ENCODE data around the gene PLPPR1.
"Not testable (repeated sequence)": the region's sequence is repeated elsewhere in the genome, so short reads cannot be mapped to it uniquely, and the experiment has no call there.

PLPPR1 gene

DNA sequence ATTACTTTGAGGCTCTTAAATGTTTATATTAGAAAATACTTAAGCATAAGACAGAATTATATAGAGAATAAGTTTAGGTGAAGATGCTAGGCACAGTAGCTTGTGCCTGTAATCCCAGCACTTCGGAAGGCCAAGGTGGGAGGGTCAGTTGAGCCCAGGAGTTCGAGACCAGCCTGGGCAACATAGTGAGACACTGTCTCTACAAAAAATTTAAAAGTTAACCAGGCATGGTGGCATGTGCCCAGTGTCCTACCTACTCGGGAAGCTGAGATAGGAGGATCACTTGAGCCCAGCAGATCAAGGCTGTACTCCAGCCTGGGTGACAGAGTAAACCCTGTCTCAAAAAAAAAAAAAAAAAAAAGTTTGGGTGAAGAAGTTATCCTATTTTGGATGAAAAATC is 294.6 kb downstream of the PLPPR1 start:
- no peak overlapping the region for H3K27ac ChIP-seq
- TF ChIP-seq ZFX (IDR thresholded peaks at IDR 0.05; ENCODE audit: borderline replicate concordance), result no peak
- TF ChIP-seq, protein P1, sequence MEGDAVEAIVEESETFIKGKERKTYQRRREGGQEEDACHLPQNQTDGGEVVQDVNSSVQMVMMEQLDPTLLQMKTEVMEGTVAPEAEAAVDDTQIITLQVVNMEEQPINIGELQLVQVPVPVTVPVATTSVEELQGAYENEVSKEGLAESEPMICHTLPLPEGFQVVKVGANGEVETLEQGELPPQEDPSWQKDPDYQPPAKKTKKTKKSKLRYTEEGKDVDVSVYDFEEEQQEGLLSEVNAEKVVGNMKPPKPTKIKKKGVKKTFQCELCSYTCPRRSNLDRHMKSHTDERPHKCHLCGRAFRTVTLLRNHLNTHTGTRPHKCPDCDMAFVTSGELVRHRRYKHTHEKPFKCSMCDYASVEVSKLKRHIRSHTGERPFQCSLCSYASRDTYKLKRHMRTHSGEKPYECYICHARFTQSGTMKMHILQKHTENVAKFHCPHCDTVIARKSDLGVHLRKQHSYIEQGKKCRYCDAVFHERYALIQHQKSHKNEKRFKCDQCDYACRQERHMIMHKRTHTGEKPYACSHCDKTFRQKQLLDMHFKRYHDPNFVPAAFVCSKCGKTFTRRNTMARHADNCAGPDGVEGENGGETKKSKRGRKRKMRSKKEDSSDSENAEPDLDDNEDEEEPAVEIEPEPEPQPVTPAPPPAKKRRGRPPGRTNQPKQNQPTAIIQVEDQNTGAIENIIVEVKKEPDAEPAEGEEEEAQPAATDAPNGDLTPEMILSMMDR (IDR thresholded peaks at IDR 0.05), result no peak

DNA sequence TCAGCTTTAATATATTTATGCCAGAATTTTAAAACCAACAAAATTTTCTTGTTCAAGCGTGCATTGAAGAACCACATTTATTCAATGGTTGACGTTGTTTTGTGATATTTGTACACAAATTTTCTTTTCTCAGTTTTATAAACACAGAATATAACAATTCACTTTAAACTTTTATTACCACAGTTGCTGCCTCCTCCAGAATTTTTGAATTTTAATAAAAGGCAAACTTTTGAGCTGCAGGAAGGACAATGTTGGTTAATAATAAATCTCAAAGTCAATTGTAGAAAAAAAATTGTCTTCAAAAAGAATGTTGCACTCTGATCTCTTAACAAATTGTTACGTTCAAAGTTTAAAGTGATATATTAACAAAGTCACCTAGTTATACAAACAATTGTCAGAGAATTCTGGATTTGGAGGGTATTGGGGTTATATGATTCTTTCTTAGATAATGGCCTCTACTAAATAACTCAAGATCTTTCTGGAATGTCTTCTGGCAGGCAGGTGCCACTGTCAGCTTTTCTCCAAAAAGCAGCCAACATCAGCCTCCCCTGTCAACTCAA is 295.8 kb downstream of the PLPPR1 start:
- no peak overlapping the region for H3K27ac ChIP-seq
- TF ChIP-seq ZFX (IDR thresholded peaks at IDR 0.05; ENCODE audit: borderline replicate concordance), result no peak
- TF ChIP-seq, protein P1 (IDR thresholded peaks at IDR 0.05), result no peak

DNA sequence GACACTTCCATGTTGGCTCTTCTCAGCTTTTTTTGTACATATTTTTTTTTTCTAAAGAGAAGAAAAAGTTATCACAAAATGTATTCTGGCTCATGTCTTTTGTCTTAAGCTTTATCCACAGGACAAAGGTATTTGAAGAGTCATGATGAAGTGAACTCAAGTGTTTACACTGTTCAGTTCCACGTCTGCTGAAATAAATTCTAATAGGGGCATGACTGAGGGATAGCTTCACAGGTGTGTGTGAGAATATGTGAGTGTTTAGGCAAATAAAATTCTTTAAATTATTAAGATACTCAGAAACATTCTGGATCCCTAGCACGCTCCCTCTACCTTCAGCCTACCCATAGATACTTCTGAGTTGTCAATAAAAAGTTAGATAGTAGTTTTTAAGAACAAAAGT is 296.5 kb downstream of the PLPPR1 start:
- no peak overlapping the region for H3K27ac ChIP-seq
- TF ChIP-seq ZFX (IDR thresholded peaks at IDR 0.05; ENCODE audit: borderline replicate concordance), result no peak
- TF ChIP-seq, protein P1 (IDR thresholded peaks at IDR 0.05), result no peak

DNA sequence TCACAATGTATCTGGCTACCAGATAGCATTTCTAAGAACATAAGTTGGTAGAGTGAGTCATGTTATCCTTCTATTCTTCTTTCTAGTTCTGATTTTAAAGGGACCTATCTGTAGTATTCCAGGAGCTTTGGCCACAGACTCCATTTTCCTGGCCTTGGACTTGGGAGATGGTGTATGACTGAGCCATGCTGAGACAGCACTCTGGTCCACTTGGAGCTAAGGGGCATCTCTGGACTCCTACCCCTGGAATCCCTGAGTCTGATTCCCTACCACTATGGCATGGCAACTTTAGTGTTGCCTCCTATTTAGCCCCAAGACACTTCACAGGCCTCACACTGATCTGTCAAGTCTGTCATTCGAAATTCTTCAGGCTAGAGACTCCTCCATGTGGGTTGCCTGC is 297.5 kb downstream of the PLPPR1 start:
- no peak for TF ChIP-seq ZFX (IDR thresholded peaks at IDR 0.05; ENCODE audit: borderline replicate concordance)
- TF ChIP-seq, protein P1 (IDR thresholded peaks at IDR 0.05), result no peak
- no peak overlapping the region for H3K27ac ChIP-seq

DNA sequence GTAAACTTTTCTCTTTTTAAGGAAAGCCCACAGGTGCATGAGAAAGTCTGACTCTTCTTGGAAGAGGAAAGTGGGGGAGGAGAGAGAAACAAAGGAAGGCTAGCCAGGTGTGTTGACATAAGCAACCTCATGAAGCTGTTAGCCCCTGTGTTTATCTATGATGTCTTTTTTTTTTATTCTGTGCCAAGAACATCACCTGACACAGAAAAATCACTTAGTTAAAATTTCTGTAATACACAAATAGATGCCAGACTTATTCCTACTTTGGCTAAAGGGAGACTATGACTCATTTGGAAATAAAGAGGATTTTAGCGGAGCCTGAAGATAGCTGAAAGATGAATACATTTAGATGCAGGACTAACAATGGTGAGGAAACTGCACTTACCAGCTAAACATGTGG is 298.0 kb downstream of the PLPPR1 start:
- TF ChIP-seq, protein P1 (IDR thresholded peaks at IDR 0.05), result no peak
- no peak for TF ChIP-seq ZFX (IDR thresholded peaks at IDR 0.05; ENCODE audit: borderline replicate concordance)
- no peak overlapping the region for H3K27ac ChIP-seq

DNA sequence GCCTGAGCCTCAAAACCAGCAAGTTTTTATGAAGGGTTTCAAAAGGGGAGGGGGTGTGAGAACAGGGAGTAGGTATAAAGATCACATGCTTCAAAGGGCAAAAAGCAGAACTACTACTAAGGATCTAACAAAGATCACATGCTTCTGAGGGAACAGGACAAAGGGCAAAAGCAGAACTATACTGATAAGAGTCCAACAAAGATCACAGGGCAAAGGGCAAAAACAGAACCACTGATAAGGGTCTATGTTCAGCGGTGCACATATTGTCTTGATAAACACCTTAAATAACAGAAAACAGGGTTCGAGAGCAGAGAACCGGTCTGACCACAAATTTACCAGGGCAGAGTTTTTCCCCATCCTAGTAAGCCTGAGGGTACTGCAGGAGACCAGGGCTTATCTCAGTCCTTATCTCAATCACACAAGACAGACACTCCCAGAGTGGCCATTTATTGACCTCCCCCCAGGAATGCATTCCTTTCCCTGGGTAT is 298.9 kb downstream of the PLPPR1 start:
- H3K27ac ChIP-seq, result not testable (repeated sequence)

DNA sequence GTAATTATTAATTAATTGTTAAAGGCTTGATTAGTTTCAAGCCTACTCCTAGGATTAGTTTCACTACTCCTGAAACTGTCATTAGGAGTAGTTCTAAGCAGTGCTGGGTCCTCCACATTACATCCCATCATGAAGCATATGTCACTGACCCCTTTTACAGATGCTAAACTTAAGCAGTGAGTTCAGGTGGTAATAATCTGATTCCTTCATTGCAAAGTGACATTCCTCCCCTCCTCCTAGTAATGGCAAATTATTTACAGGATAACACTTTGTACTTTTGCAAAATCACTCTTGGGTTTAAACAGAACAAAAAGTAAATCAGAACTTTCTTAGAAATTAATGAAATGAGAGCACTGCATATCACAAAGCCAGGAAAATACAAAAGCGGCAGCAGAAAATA is 303.8 kb downstream of the PLPPR1 start:
- H3K27ac ChIP-seq, result no peak overlapping the region
- no peak for TF ChIP-seq ZFX (IDR thresholded peaks at IDR 0.05; ENCODE audit: borderline replicate concordance)

DNA sequence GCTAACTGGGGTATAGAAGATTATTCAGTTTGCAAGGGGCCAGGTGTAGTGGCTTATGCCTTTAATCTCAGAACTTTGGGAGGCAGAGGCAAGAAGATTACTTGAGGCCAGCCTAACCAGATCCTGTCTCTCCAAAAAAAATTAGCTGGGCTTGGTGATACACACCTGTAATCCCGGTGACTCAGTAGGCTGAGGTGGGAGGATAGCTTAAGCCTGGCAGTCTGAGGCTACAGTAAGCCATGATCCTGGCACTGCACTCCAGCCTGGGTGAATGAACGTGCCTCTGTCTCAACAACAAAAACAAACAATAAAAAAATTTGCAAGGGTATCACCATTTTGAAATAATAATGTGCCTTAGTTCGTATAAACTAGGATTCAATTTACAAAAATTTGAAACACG is 305.0 kb downstream of the PLPPR1 start:
- H3K27ac ChIP-seq, result no peak overlapping the region
- TF ChIP-seq, protein P1 (IDR thresholded peaks at IDR 0.05), result no peak
- no peak for TF ChIP-seq ZFX (IDR thresholded peaks at IDR 0.05; ENCODE audit: borderline replicate concordance)
